Calu3 (cell line): ENCODE results near the gene TENM4. TPM values are rescaled to one million over a fixed set of nuclear protein-coding genes. Genes with fewer than 3 reads are reported as not detected.

Experiments
- BruUV-seq: library from RNA; stranded (reverse); fragments of 400-500 nt; replicated peaks from 2 replicates; lab custom pipeline; 2021; lab: Mats Ljungman, UMichigan
- CTCF ChIA-PET: fragments of 300-600 bp; sonication (Branson Sonifier 250); formaldehyde crosslinking; loops from one replicate; lab custom pipeline; 2022; ENCODE audit warnings: antibody characterized with exemption; lab: Charles Lee
- DNase-seq: peaks from one replicate; pipeline ENCODE4 v3.0.0; 2022
- H3K27ac Mint-ChIP-seq: one replicate; pipeline ENCODE4 v1.8.0; 2022; ENCODE audit warnings: mixed read lengths; ENCODE audit not compliant: unreplicated experiment
- H3K27me3 Mint-ChIP-seq: one replicate; pipeline ENCODE4 v1.8.0; 2022; ENCODE audit warnings: mixed read lengths; ENCODE audit not compliant: unreplicated experiment
- H3K36me3 Mint-ChIP-seq: one replicate; pipeline ENCODE4 v1.8.0; 2022; ENCODE audit warnings: mild to moderate bottlenecking, moderate library complexity, mixed read lengths; ENCODE audit not compliant: insufficient read depth, unreplicated experiment
- H3K4me1 Mint-ChIP-seq: one replicate; pipeline ENCODE4 v1.8.0; 2022; ENCODE audit warnings: mild to moderate bottlenecking, low read depth, mixed read lengths; ENCODE audit not compliant: unreplicated experiment
- H3K4me3 Mint-ChIP-seq: one replicate; pipeline ENCODE4 v1.8.0; 2022; ENCODE audit warnings: mild to moderate bottlenecking, low read depth, moderate library complexity, mixed read lengths; ENCODE audit not compliant: unreplicated experiment
- H3K9me3 Mint-ChIP-seq: one replicate; pipeline ENCODE4 v1.8.0; 2022; ENCODE audit warnings: low read depth, mixed read lengths; ENCODE audit not compliant: unreplicated experiment
- intact Hi-C: fragments of 100-400 bp; cut with micrococcal nuclease; formaldehyde crosslinking; loops from one replicate; pipeline ENCODE4 v1.10.0; 2022; ENCODE audit not compliant: unreplicated experiment
- total RNA-seq: library from RNA; stranded (reverse); gene quantifications from 2 replicates; pipeline ENCODE4 v1.2.3, GENCODE V29; 2022
- TF ChIP-seq, protein P1 (sequence below): fragments of 200-600 bp; IDR thresholded peaks from one replicate; pipeline ENCODE4 v1.8.0; 2022; ENCODE audit warnings: antibody characterized with exemption; ENCODE audit not compliant: unreplicated experiment

The TENM4 gene
- total RNA-seq, 1 experiment from 2014 or later, result not detected

DNA sequence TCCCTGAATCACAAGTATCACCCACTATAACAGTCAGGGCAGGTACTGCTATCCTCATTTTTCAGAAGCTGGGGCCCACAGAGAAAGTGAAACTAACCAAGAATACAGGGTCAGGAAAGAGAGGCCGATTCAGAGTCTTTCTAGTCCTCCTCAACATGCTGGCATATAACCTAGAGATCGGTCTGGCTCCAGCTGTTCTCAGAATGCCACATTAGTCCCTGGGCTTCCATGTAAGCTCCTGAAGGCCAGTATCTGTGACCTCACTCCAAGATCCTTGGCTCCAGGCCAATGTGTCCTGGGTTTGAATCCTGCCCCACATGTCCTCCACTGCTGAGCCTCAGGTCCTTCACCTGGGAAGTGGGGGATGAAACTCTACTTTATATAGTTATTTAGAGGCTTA, 50.4 kb downstream of the TENM4 start:
- intact Hi-C loops, result no loop called here
- no peak for DNase-seq
- Mint-ChIP-seq H3K9me3 (peaks cover 2% of the 10 kb centered on the region), H3K36me3 (no peaks in the 10 kb centered on the region), H3K27ac (no peak overlapping the region), H3K27me3 (peaks cover 26% of the 10 kb centered on the region), H3K4me3 (no peak overlapping the region), H3K4me1 (no peaks in the 10 kb centered on the region)
- no TSS peak for BruUV-seq
- CTCF ChIA-PET, result no interaction called here
- TF ChIP-seq, protein P1, sequence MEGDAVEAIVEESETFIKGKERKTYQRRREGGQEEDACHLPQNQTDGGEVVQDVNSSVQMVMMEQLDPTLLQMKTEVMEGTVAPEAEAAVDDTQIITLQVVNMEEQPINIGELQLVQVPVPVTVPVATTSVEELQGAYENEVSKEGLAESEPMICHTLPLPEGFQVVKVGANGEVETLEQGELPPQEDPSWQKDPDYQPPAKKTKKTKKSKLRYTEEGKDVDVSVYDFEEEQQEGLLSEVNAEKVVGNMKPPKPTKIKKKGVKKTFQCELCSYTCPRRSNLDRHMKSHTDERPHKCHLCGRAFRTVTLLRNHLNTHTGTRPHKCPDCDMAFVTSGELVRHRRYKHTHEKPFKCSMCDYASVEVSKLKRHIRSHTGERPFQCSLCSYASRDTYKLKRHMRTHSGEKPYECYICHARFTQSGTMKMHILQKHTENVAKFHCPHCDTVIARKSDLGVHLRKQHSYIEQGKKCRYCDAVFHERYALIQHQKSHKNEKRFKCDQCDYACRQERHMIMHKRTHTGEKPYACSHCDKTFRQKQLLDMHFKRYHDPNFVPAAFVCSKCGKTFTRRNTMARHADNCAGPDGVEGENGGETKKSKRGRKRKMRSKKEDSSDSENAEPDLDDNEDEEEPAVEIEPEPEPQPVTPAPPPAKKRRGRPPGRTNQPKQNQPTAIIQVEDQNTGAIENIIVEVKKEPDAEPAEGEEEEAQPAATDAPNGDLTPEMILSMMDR, result no peak

DNA sequence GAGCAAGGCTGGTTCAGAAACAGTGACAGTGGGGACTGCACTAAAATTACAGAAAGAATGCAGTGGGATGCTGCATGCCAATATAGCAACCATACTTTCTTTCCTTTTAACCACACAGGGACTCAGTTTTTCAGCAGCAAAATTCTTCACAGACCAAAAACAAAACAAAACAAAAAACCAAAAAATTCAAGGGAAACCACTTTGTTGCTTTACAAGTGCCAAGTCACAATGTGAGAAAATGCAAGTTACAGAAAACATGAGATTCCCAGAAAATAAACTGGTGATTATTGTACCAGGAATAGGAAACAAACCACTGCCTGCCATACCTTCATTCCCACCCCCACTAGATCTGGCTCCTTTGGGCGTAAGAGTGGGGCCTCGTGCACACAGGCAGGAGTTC, 52.6 kb downstream of the TENM4 start:
- TF ChIP-seq, protein P1, result no peak
- H3K36me3 Mint-ChIP-seq, result no peaks in the 10 kb centered on the region
- no peaks in the 10 kb centered on the region for H3K9me3 Mint-ChIP-seq
- no peak overlapping the region for H3K4me3 Mint-ChIP-seq
- intact Hi-C loops, result no loop called here
- H3K4me1 Mint-ChIP-seq, result no peaks in the 10 kb centered on the region
- DNase-seq, result no peak
- no TSS peak for BruUV-seq
- H3K27ac Mint-ChIP-seq, result no peak overlapping the region
- CTCF ChIA-PET, result no interaction called here
- peaks cover 11% of the 10 kb centered on the region for H3K27me3 Mint-ChIP-seq

GRCh38 chr11:79383874-79384273, 57.0 kb downstream of the TENM4 start:
- TF ChIP-seq, protein P1, result no peak
- Mint-ChIP-seq H3K36me3 (no peaks in the 10 kb centered on the region), H3K27me3 (no peaks in the 10 kb centered on the region), H3K9me3 (no peaks in the 10 kb centered on the region), H3K27ac (no peak overlapping the region), H3K4me3 (no peak overlapping the region), H3K4me1 (no peaks in the 10 kb centered on the region)
- intact Hi-C loops, result no loop called here
- DNase-seq, result no peak
- BruUV-seq, result no TSS peak
- CTCF ChIA-PET, result no interaction called here

DNA sequence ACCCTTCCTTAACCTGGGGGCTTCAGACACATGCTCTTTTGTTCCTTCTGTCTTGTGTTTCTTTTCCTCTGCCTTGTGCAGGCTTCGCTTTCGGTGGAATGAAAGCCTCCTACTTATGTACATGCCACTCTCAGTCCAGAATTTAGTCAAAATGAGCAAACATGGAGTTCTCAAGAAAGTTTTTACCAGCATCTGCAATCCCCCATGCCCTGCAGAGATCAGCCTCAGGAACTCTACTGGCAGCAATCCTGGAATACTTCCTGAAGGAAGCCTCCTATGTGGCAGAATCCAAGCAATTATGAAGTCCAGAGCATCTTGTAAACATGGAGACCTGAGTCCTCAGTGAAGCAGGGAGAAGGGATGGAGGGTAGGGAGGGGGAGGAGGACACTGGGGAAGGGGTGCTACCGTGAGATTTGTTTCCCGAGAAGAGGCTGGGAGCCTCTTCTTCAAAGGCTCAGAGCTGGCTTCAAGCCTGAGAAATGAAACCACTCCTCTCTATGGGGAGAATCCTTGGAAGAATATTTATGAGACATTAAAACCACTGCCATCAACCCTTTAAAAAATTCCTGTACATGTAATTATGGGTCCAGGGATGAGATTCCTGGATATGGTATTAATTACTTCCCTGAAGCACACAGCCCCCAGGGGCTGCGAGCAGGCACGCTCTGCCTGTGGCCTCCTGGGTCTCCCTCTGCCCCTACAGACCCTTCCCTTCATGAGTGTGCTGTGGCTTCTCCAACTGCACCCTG, 58.4 kb downstream of the TENM4 start:
- Mint-ChIP-seq H3K9me3 (no peaks in the 10 kb centered on the region), H3K27ac (no peak overlapping the region), H3K4me3 (no peak overlapping the region), H3K27me3 (no peaks in the 10 kb centered on the region), H3K36me3 (no peaks in the 10 kb centered on the region), H3K4me1 (no peaks in the 10 kb centered on the region)
- intact Hi-C loops, result no loop called here
- no TSS peak for BruUV-seq
- DNase-seq, result no peak
- CTCF ChIA-PET, result no interaction called here
- TF ChIP-seq, protein P1, result no peak
